Small intestine (tissue), 7 donors: ENCODE data around the gene PRKCD. TPM values are rescaled to one million over a fixed set of nuclear protein-coding genes. Genes with fewer than 3 reads are reported as not detected.

ENCODE experiments used
- DNase-seq, 2 donors: peaks; one replicate each; pipeline versions ENCODE4 v3.0.0 to v3.0.0-alpha.2; 2013
- FAIRE-seq: peaks from 2 replicates; lab custom pipeline; 2012; peaks lifted over from hg19 to GRCh38; lab: Jason Lieb, UNC
- H3K27ac ChIP-seq, 3 donors: one replicate each; pipeline ENCODE4 v1.5.1; 2013; ENCODE audit warnings: low read length in 2 of 3, mild to moderate bottlenecking in 2 of 3, control low read depth in 1 of 3, inconsistent platforms in 1 of 3, low read depth in 1 of 3, moderate library complexity in 1 of 3
- H3K27me3 ChIP-seq, 3 donors: one replicate each; pipeline ENCODE4 v1.6.1; 2013; ENCODE audit warnings: low read length in 3 of 3, inconsistent platforms in 1 of 3; ENCODE audit not compliant: control insufficient read depth in 3 of 3, insufficient read depth in 3 of 3
- H3K36me3 ChIP-seq, 3 donors: one replicate each; pipeline ENCODE4 v1.6.1; 2013; ENCODE audit warnings: low read length in 3 of 3, inconsistent platforms in 1 of 3, low read depth in 1 of 3, mild to moderate bottlenecking in 1 of 3, moderate library complexity in 1 of 3; ENCODE audit not compliant: control insufficient read depth in 3 of 3, insufficient read depth in 2 of 3
- H3K4me1 ChIP-seq, 3 donors: one replicate each; pipeline ENCODE4 v1.6.1; 2013; ENCODE audit warnings: low read length in 2 of 3, inconsistent platforms in 1 of 3, low read depth in 1 of 3, mild to moderate bottlenecking in 1 of 3, moderate library complexity in 1 of 3; ENCODE audit not compliant: control insufficient read depth in 3 of 3, insufficient read depth in 2 of 3
- H3K4me3 ChIP-seq, 3 donors: one replicate each; pipeline ENCODE4 v1.5.1; 2013; ENCODE audit warnings: low read length in 3 of 3, control low read depth in 1 of 3, inconsistent platforms in 1 of 3, low read depth in 1 of 3, mild to moderate bottlenecking in 1 of 3, moderate library complexity in 1 of 3
- H3K9me3 ChIP-seq, 2 donors: one replicate each; pipeline ENCODE4 v1.6.1; 2013; ENCODE audit warnings: low read depth in 1 of 2, low read length in 1 of 2; ENCODE audit not compliant: control insufficient read depth in 2 of 2, insufficient read depth in 1 of 2
- WGBS, 3 donors: extraction: QIAGEN DNeasy Blood & Tissue Kit; methylation state at CpG; one replicate each; pipeline ENCODE4 v1.1.7; 2013; 5-methylcytosine and 5-hydroxymethylcytosine counted together
- polyA plus RNA-seq, 4 donors: library from polyadenylated mRNA; stranded (reverse) in 3 of 4; unstranded in 1 of 4; fragments of 200-250 nt in 3 of 4; fragments of 120-200 nt in 1 of 4; gene quantifications; one replicate each; pipeline versions ENCODE4 v1.2.1 to v1.2.3, GENCODE V29; 2013
- donor health status: healthy with polysubstance abuse.
- donor health status: control.
- donor health status: control.
- donor health status: Bipolar disorder and iron deficiency.
- donor health status: healthy.

The PRKCD gene
- polyA plus RNA-seq, 4 donors = 28.9 to 150 (median 67.2) TPM

GRCh38 chr3:53211706-53212702, 51.0 kb downstream of the PRKCD start:
- no peak for FAIRE-seq

GRCh38 chr3:53213276-53213675, 52.3 kb downstream of the PRKCD start:
- no peak for DNase-seq
- 91 to 95% (median 92%) methylated on average over 7 of the region's 7 CpGs for WGBS, 3 donors
- H3K36me3 ChIP-seq = no peaks in the 10 kb centered on the region

More at GRCh38 chr3:53211706-53212702, 51.0 kb downstream of the PRKCD start:
- no peak overlapping the region for H3K27ac ChIP-seq
- H3K36me3 ChIP-seq = no peaks in the 10 kb centered on the region
- no peaks in the 10 kb centered on the region for H3K27me3 ChIP-seq
- peaks cover 0 to 17% of the 10 kb centered on the region in 2 donors for H3K9me3 ChIP-seq
- WGBS, 3 donors = 78 to 82% (median 81%) methylated on average over 9 of the region's 9 CpGs
- no peak overlapping the region for H3K4me3 ChIP-seq
- DNase-seq = no peak
- H3K4me1 ChIP-seq = no peaks in the 10 kb centered on the region

GRCh38 chr3:53215816-53216215, 54.8 kb downstream of the PRKCD start:
- 52 to 62% (median 59%) methylated on average over 2 of the region's 2 CpGs for WGBS, 3 donors

More at GRCh38 chr3:53213276-53213675, 52.3 kb downstream of the PRKCD start:
- Histone ChIP-seq H3K27ac (no peak overlapping the region), H3K27me3 (no peaks in the 10 kb centered on the region), H3K4me3 (no peak overlapping the region), H3K4me1 (no peaks in the 10 kb centered on the region), H3K9me3 (peaks cover 0 to 13% of the 10 kb centered on the region in 2 donors)
- FAIRE-seq = no peak

GRCh38 chr3:53216723-53217122, 55.7 kb downstream of the PRKCD start:
- 32 to 35% (median 35%) methylated on average over 3 of the region's 3 CpGs for WGBS, 3 donors
- Histone ChIP-seq H3K27ac (no peak overlapping the region), H3K27me3 (no peaks in the 10 kb centered on the region), H3K36me3 (no peaks in the 10 kb centered on the region), H3K4me1 (no peaks in the 10 kb centered on the region), H3K9me3 (no peaks in the 10 kb centered on the region), H3K4me3 (no peak overlapping the region)
- no peak for DNase-seq
- FAIRE-seq = no peak

More at GRCh38 chr3:53215816-53216215, 54.8 kb downstream of the PRKCD start:
- no peak for DNase-seq
- no peaks in the 10 kb centered on the region for H3K27me3 ChIP-seq
- H3K36me3 ChIP-seq = no peaks in the 10 kb centered on the region
- no peaks in the 10 kb centered on the region for H3K9me3 ChIP-seq
- no peak overlapping the region for H3K4me3 ChIP-seq
- no peaks in the 10 kb centered on the region for H3K4me1 ChIP-seq
- H3K27ac ChIP-seq = no peak overlapping the region
- FAIRE-seq = no peak

GRCh38 chr3:53217175-53217574, 56.2 kb downstream of the PRKCD start:
- peaks cover 0 to 2% of the 10 kb centered on the region in 2 donors for H3K9me3 ChIP-seq
- peaks cover 0 to 3% (median 0%) of the 10 kb centered on the region in 3 donors for H3K36me3 ChIP-seq
- no peaks in the 10 kb centered on the region for H3K27me3 ChIP-seq
- DNase-seq (no peak), FAIRE-seq (no peak)
- H3K27ac ChIP-seq = no peak overlapping the region
- 81 to 91% (median 84%) methylated on average over 2 of the region's 2 CpGs for WGBS, 3 donors
- H3K4me3 ChIP-seq = no peak overlapping the region
- no peaks in the 10 kb centered on the region for H3K4me1 ChIP-seq

GRCh38 chr3:53218131-53218530, 57.1 kb downstream of the PRKCD start:
- Histone ChIP-seq H3K27me3 (no peaks in the 10 kb centered on the region), H3K27ac (no peak overlapping the region), H3K4me1 (no peaks in the 10 kb centered on the region), H3K9me3 (peaks cover 0 to 2% of the 10 kb centered on the region in 2 donors), H3K4me3 (no peak overlapping the region), H3K36me3 (peaks cover 0 to 10% (median 2%) of the 10 kb centered on the region in 3 donors)
- DNase-seq (no peak), FAIRE-seq (no peak)
- WGBS, 3 donors = 75 to 83% (median 77%) methylated on average over 2 of the region's 2 CpGs

GRCh38 chr3:53219895-53220483, 59.0 kb downstream of the PRKCD start:
- WGBS, 3 donors = 42 to 48% (median 46%) methylated on average over 10 of the region's 10 CpGs
- Histone ChIP-seq H3K4me3 (no peak overlapping the region), H3K36me3 (peaks cover 6 to 29% (median 9%) of the 10 kb centered on the region in 3 donors), H3K9me3 (peaks cover 0 to 2% of the 10 kb centered on the region in 2 donors), H3K27ac (no peak overlapping the region), H3K27me3 (no peaks in the 10 kb centered on the region), H3K4me1 (no peaks in the 10 kb centered on the region)
- no peak for FAIRE-seq
- peak; percentile 85 to 91 for DNase-seq

GRCh38 chr3:53221345-53221744, 60.3 kb downstream of the PRKCD start:
- Histone ChIP-seq H3K4me1 (no peaks in the 10 kb centered on the region), H3K27ac (no peak overlapping the region), H3K9me3 (peaks cover 0 to 2% of the 10 kb centered on the region in 2 donors), H3K27me3 (no peaks in the 10 kb centered on the region), H3K4me3 (no peak overlapping the region), H3K36me3 (peaks cover 6 to 42% (median 17%) of the 10 kb centered on the region in 3 donors)
- FAIRE-seq (no peak), DNase-seq (no peak)
- WGBS, 3 donors = 79 to 91% (median 91%) methylated on average over 4 of the region's 4 CpGs
